ENCODE data around the gene ISY1.

DNA sequence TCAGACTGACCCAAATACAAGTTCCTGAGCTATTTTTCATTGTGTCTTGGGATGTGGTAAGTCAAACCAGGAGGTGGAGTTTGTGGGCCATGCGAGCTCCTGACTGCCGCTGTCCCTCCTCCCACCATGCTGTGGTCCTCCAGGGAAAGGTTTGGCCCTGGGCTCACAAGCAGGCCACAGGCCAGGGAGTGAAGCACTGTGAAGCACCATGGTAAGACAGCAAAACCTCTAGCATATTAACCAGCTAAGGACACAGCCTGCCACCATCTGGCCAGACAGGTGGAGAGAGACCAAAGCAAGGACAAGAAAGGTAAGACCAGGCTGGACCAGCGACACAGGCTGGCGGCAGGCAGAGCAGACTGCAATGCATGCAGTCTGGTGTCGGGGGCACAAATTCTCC, 54.5 kb downstream of the ISY1 start:
- TF ChIP-seq, protein P1, sequence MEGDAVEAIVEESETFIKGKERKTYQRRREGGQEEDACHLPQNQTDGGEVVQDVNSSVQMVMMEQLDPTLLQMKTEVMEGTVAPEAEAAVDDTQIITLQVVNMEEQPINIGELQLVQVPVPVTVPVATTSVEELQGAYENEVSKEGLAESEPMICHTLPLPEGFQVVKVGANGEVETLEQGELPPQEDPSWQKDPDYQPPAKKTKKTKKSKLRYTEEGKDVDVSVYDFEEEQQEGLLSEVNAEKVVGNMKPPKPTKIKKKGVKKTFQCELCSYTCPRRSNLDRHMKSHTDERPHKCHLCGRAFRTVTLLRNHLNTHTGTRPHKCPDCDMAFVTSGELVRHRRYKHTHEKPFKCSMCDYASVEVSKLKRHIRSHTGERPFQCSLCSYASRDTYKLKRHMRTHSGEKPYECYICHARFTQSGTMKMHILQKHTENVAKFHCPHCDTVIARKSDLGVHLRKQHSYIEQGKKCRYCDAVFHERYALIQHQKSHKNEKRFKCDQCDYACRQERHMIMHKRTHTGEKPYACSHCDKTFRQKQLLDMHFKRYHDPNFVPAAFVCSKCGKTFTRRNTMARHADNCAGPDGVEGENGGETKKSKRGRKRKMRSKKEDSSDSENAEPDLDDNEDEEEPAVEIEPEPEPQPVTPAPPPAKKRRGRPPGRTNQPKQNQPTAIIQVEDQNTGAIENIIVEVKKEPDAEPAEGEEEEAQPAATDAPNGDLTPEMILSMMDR (IDR thresholded peaks at IDR 0.05 in 4 of 5, conservative IDR thresholded peaks at IDR 0.05 in 1 of 5): no peak
- no peak for TF ChIP-seq POLR2A (IDR thresholded peaks at IDR 0.05)

All from gastrocnemius medialis (tissue), 4 donors.